Coronary artery (tissue), 2 donors: Measurements from ENCODE around the gene GRK5.

Source experiments
- DNase-seq: peaks from one replicate; pipeline ENCODE4 v3.0.0-alpha.2; 2017; ENCODE audit warnings: low spot score
- H3K27ac ChIP-seq, 2 donors: fragments of 200-600 bp; sonication (generic); one replicate each; pipeline ENCODE4 v1.5.1; 2016 to 2019
- H3K4me3 ChIP-seq: fragments of 200-600 bp; sonication (generic); 2 replicates; pipeline ENCODE4 v1.5.1; 2016; ENCODE audit warnings: mild to moderate bottlenecking, moderate library complexity
- CTCF ChIP-seq: fragments of 200-600 bp; sonication (generic); IDR thresholded peaks from one replicate; pipeline ENCODE4 v1.5.1; 2019; ENCODE audit warnings: antibody characterized with exemption

GRK5 gene

GRCh38 chr10:119466655-119467054 lies 259.3 kb downstream of the GRK5 start:
- peak; percentile 72 for DNase-seq
- Histone ChIP-seq H3K27ac (no peak overlapping the region), H3K4me3 (no peak overlapping the region)
- no peak for TF ChIP-seq CTCF

- no peak for DNase-seq
- TF ChIP-seq CTCF: no peak
- no peak overlapping the region for H3K4me3 ChIP-seq
- H3K27ac ChIP-seq: no peak overlapping the region
These were observed 261.4 kb downstream of the GRK5 start for GRCh38 chr10:119468542-119469324.

- TF ChIP-seq CTCF: no peak
- no peak overlapping the region for H3K27ac ChIP-seq
- no peak for DNase-seq
- H3K4me3 ChIP-seq: no peak overlapping the region
These were observed 261.9 kb downstream of the GRK5 start for GRCh38 chr10:119469325-119469707.

- no peak overlapping the region for H3K27ac ChIP-seq
- DNase-seq: no peak
- no peak for TF ChIP-seq CTCF
- no peak overlapping the region for H3K4me3 ChIP-seq
These were observed 262.5 kb downstream of the GRK5 start for GRCh38 chr10:119469846-119470245.

- DNase-seq: no peak
- H3K27ac ChIP-seq: no peak overlapping the region
- no peak for TF ChIP-seq CTCF
- H3K4me3 ChIP-seq: no peak overlapping the region
These were observed 263.7 kb downstream of the GRK5 start for GRCh38 chr10:119470920-119471702.

GRCh38 chr10:119473771-119474170 lies 266.4 kb downstream of the GRK5 start:
- no peak for TF ChIP-seq CTCF
- no peak for DNase-seq
- Histone ChIP-seq H3K4me3 (no peak overlapping the region), H3K27ac (no peak overlapping the region)

- DNase-seq: no peak
- Histone ChIP-seq H3K4me3 (no peak overlapping the region), H3K27ac (no peak overlapping the region)
- no peak for TF ChIP-seq CTCF
These were observed 267.2 kb downstream of the GRK5 start for GRCh38 chr10:119474606-119475005.
